Immature natural killer cell (primary cell): ENCODE measurements around the gene PRKG1. TPM values are rescaled to one million over a fixed set of nuclear protein-coding genes. Genes with fewer than 3 reads are reported as not detected.

Experiments
- DNase-seq, 3 donors: peaks; one replicate each; pipeline ENCODE4 v3.0.0; 2022; ENCODE audit warnings: mixed read lengths in 1 of 3
- H3K27ac Mint-ChIP-seq, 6 donors: one replicate each; pipeline ENCODE4 v1.8.0; 2020; ENCODE audit warnings: mixed read lengths in 6 of 6, mild to moderate bottlenecking in 5 of 6, inconsistent platforms in 4 of 6, moderate library complexity in 3 of 6
- H3K27me3 Mint-ChIP-seq, 3 donors: one replicate each; pipeline ENCODE4 v1.8.0; 2020 to 2021; ENCODE audit warnings: low read depth in 3 of 3, mild to moderate bottlenecking in 3 of 3, mixed read lengths in 3 of 3, moderate library complexity in 3 of 3, inconsistent platforms in 1 of 3
- H3K36me3 Mint-ChIP-seq, 3 donors: one replicate each; pipeline ENCODE4 v1.8.0; 2020; ENCODE audit warnings: mixed read lengths in 3 of 3, inconsistent platforms in 2 of 3, mild to moderate bottlenecking in 2 of 3
- H3K4me1 Mint-ChIP-seq, 2 donors: one replicate each; pipeline ENCODE4 v1.8.0; 2020; ENCODE audit warnings: inconsistent platforms in 2 of 2, mild to moderate bottlenecking in 2 of 2, mixed read lengths in 2 of 2, moderate library complexity in 1 of 2
- H3K4me3 Mint-ChIP-seq, 5 donors: one replicate each; pipeline ENCODE4 v1.8.0; 2020; ENCODE audit warnings: mild to moderate bottlenecking in 5 of 5, mixed read lengths in 5 of 5, inconsistent platforms in 3 of 5, moderate library complexity in 3 of 5
- H3K9me3 Mint-ChIP-seq, 6 donors: one replicate each; pipeline ENCODE4 v1.8.0; 2020; ENCODE audit warnings: mild to moderate bottlenecking in 6 of 6, mixed read lengths in 6 of 6, inconsistent platforms in 4 of 6, moderate library complexity in 3 of 6
- polyA plus RNA-seq, 3 donors: library from polyadenylated mRNA; unstranded; fragments of 300-500 nt; fragmentation: Illumina TruSeq; gene quantifications; one replicate each; pipeline ENCODE4 v1.2.3, GENCODE V29; 2021

Gene PRKG1
- polyA plus RNA-seq, 3 donors from 2014 or later = 0.46 TPM; not detected in 2

DNA sequence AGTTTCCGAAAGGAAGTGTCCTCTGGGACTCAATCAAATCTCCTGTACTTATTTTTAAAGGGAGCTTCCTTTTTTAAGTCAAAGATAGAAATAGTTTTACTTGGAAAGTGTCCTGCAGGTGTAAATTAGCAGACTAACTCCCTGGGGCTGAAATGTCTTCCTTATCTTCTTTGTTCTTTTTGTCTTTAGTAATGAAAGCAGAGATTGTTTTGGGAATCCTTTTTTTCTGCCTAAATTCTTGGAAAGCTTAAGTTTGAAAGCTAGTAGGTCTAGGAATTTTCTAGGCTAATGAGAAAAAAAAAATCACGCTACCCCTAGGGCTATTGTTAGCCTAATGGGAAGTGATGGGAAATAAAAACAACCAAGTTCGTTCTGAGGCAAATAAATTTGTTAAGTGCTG is 764.2 kb downstream of the PRKG1 start:
- H3K9me3 Mint-ChIP-seq = peaks cover 0 to 10% (median 2%) of the 10 kb centered on the region in 6 donors

DNA sequence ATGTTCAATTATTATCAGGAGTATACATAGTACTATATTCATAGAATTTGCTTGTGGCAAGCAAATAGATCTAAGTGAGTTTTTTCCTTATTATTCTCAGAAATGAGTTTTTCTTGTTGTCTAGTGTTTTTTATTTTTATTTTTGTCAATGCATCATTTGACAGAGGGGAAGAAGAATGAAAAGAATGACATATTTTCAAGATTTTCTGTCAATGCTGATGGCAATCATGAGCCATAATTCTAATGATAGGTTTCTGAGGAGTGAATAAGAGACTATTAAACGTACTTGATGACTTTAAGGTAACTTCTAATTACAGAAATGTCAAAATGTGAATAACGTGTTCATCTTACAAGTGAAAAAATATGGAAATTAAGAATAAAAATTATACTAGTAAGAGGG is 769.7 kb downstream of the PRKG1 start:
- H3K9me3 Mint-ChIP-seq = peaks cover 0 to 6% (median 1%) of the 10 kb centered on the region in 6 donors
- no peak overlapping the region for H3K27ac Mint-ChIP-seq
- H3K4me3 Mint-ChIP-seq = no peak overlapping the region
- DNase-seq = no peak
- H3K4me1 Mint-ChIP-seq = peaks cover 0 to 6% of the 10 kb centered on the region in 2 donors
- peaks cover 0 to 1% (median 0%) of the 10 kb centered on the region in 3 donors for H3K27me3 Mint-ChIP-seq
- H3K36me3 Mint-ChIP-seq = no peaks in the 10 kb centered on the region

More for the DNA sequence above, 764.2 kb downstream of the PRKG1 start:
- no peaks in the 10 kb centered on the region for H3K36me3 Mint-ChIP-seq
- H3K27ac Mint-ChIP-seq = no peak overlapping the region
- no peak overlapping the region for H3K4me3 Mint-ChIP-seq
- peaks cover 0 to 3% (median 2%) of the 10 kb centered on the region in 3 donors for H3K27me3 Mint-ChIP-seq
- H3K4me1 Mint-ChIP-seq = no peaks in the 10 kb centered on the region
- DNase-seq = no peak

GRCh38 chr10:51846856-51847506 is 772.7 kb downstream of the PRKG1 start:
- no peaks in the 10 kb centered on the region for H3K36me3 Mint-ChIP-seq
- no peak overlapping the region for H3K27ac Mint-ChIP-seq
- no peak for DNase-seq
- peaks cover 0 to 6% (median 1%) of the 10 kb centered on the region in 6 donors for H3K9me3 Mint-ChIP-seq
- no peaks in the 10 kb centered on the region for H3K27me3 Mint-ChIP-seq
- H3K4me1 Mint-ChIP-seq = peaks cover 0 to 6% of the 10 kb centered on the region in 2 donors
- H3K4me3 Mint-ChIP-seq = no peak overlapping the region

GRCh38 chr10:51852297-51852696 is 778.0 kb downstream of the PRKG1 start:
- Mint-ChIP-seq H3K4me1 (peaks cover 0 to under 1% of the 10 kb centered on the region in 2 donors), H3K27ac (no peak overlapping the region), H3K9me3 (peaks cover 0 to 2% (median 0%) of the 10 kb centered on the region in 6 donors), H3K27me3 (peaks cover 0 to 3% (median 0%) of the 10 kb centered on the region in 3 donors), H3K36me3 (no peaks in the 10 kb centered on the region), H3K4me3 (no peak overlapping the region)
- no peak for DNase-seq

DNA sequence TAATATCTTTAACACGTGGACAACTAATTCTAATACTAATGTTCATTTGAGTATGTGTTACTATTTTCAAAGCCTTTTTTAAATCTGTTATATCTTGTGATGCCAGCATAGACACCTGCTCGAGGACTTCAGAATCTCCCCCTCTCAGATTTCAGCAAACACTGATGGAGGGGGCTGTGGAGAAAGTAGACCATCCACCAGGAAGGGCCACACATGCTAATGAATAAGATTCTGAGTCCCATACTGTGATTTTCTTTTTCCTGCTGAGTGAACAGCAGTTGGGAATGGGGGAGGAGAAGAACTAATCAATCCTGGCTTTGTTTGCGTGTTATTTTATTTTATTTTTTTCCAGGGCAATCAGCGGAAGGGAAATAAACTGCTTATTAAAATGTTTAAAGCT is 783.0 kb downstream of the PRKG1 start:
- no peaks in the 10 kb centered on the region for H3K4me1 Mint-ChIP-seq

DNA sequence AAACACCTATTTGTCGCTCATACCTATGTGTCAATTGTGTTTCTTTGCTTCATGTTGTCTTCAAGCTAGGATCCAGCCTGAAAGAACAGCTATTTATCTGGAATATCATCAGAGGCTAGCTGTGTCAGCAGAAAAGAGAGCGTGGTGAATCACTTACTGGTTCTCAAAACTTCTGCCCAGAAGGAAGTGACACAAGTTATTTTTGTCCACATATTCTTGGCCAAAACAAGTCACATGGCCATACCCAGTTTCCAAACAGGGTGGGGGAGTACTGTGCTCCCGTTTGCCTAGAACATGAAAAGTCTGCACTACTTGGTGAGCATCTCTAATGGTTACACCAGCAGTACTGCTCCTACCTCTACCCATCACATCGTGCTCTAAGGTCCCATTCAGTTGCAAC is 786.0 kb downstream of the PRKG1 start:
- Mint-ChIP-seq H3K27me3 (peaks cover 0 to 3% (median 3%) of the 10 kb centered on the region in 3 donors), H3K36me3 (no peaks in the 10 kb centered on the region), H3K27ac (no peak overlapping the region), H3K9me3 (peaks cover 0 to 3% (median 0%) of the 10 kb centered on the region in 6 donors), H3K4me3 (no peak overlapping the region), H3K4me1 (no peaks in the 10 kb centered on the region)
- DNase-seq = no peak

More for the DNA sequence above, 783.0 kb downstream of the PRKG1 start:
- peaks cover 0 to 3% (median 0%) of the 10 kb centered on the region in 6 donors for H3K9me3 Mint-ChIP-seq
- H3K4me3 Mint-ChIP-seq = no peak overlapping the region
- no peak overlapping the region for H3K27ac Mint-ChIP-seq
- no peaks in the 10 kb centered on the region for H3K36me3 Mint-ChIP-seq
- peaks cover 0 to 3% (median 0%) of the 10 kb centered on the region in 3 donors for H3K27me3 Mint-ChIP-seq
- DNase-seq = no peak

DNA sequence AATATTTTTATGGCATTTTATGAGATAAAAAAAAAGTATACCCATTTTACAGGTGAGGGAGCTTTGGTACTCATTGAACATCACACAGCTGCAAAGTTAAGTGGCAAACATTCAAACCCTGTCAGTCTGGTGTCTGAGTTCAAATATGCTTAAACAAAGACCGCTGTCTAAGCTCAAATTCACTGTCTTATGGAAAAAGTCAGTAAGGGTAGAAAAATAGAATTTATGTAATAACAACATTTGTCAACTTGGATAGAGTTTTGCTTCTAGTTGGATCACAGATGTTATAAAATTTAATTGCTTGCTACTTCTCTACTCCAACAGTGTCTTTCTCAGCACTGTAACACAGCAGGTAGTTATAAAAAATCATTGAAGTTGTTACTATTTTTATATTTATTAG is 786.8 kb downstream of the PRKG1 start:
- DNase-seq = no peak
- Mint-ChIP-seq H3K4me1 (no peaks in the 10 kb centered on the region), H3K4me3 (no peak overlapping the region), H3K9me3 (peaks cover 0 to 3% (median 0%) of the 10 kb centered on the region in 6 donors), H3K36me3 (no peaks in the 10 kb centered on the region), H3K27me3 (peaks cover 0 to 3% (median 3%) of the 10 kb centered on the region in 3 donors), H3K27ac (no peak overlapping the region)

DNA sequence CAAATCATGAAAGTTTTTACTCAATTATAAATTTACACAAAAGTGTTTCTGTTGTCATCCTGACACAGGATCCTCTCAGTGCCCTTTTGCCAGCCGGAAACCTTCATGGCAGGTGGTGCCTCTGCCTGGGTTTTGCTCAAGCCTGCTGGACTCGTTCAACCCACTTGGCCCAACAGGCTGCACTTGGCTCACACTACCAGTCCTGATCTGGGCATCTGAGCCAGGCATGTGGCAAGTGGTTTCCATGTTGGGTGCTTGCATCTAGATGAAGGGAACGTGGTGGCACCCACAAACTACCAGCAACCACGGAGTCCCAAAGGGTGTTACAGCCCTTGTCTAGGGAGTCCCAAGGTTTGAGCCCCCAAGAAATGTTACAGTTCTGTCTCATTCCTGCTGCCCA is 787.4 kb downstream of the PRKG1 start:
- DNase-seq = no peak
- no peaks in the 10 kb centered on the region for H3K4me1 Mint-ChIP-seq
- no peak overlapping the region for H3K27ac Mint-ChIP-seq
- no peaks in the 10 kb centered on the region for H3K36me3 Mint-ChIP-seq
- peaks cover 0 to 3% (median 0%) of the 10 kb centered on the region in 3 donors for H3K27me3 Mint-ChIP-seq
- H3K9me3 Mint-ChIP-seq = peaks cover 0 to 3% (median 0%) of the 10 kb centered on the region in 6 donors
- no peak overlapping the region for H3K4me3 Mint-ChIP-seq

DNA sequence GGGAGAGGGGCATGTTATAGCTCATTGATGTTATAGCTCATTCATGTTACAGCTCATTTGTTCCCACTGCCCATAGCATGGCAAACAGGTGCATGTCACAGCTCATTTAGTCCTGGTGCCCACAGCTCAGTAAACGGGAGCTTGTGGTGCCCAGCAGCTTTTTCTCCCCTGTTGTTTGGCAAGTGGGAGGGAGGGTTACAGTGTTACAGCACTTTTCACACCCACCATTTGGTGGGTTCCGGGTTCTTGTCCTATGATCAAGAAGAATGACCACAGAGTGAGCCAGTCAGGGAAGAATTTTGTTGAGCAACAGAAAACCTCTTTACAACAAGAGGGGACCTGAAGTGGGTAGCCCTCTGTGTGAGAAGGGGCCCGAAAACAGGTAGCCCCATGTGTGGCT is 787.9 kb downstream of the PRKG1 start:
- no peak overlapping the region for H3K4me3 Mint-ChIP-seq
- no peaks in the 10 kb centered on the region for H3K4me1 Mint-ChIP-seq
- peaks cover 0 to 3% (median 0%) of the 10 kb centered on the region in 6 donors for H3K9me3 Mint-ChIP-seq
- no peaks in the 10 kb centered on the region for H3K36me3 Mint-ChIP-seq
- peak overlapping the region in 1 of 6 donors; percentile 16 for H3K27ac Mint-ChIP-seq
- peak in 1 of 3 donors; percentile 33 for DNase-seq
- peaks cover 0 to 3% (median 0%) of the 10 kb centered on the region in 3 donors for H3K27me3 Mint-ChIP-seq

DNA sequence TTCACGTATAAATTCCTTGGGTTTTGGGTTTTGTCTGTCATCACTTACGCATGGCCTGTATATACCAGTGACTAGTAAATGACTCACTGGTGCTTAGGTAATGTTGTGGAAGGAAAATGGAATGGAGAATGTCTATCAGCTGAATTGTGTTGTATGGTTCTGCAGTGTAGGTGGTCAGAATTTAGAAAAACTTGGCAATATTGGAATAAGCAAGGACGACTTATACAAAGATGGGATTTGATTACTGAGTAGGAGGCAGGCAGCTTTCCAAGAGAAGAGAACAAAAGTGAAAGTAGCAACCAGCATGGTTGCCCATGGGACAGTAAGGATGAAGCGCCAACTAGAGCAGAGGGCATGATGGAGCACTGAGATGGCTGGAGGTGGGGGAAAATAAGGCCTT is 793.7 kb downstream of the PRKG1 start:
- H3K4me3 Mint-ChIP-seq = no peak overlapping the region
- no peak overlapping the region for H3K27ac Mint-ChIP-seq

DNA sequence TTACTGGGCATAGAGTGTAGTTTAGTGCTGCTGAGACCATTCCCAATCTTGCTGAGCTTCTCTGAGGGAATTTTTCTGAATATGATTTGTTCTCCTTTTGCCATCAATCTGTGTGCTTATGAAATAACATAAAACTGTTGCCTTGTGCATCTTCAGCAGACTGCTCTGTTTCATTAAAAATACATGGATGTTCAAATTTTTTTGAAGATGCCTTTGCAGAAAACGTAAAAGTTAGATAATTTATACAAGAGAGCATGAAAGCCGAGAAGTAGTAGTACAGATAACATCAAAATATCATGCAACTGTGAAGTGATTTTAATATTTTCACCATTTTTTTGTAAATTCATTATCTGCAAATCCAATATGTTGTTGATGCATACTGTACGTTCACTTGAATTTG is 799.8 kb downstream of the PRKG1 start:
- no peak overlapping the region for H3K4me3 Mint-ChIP-seq
- peaks cover 7 to 9% of the 10 kb centered on the region in 2 donors for H3K4me1 Mint-ChIP-seq
- no peaks in the 10 kb centered on the region for H3K27me3 Mint-ChIP-seq
- H3K27ac Mint-ChIP-seq = no peak overlapping the region
- H3K36me3 Mint-ChIP-seq = no peaks in the 10 kb centered on the region
- DNase-seq = no peak
- H3K9me3 Mint-ChIP-seq = peaks cover 0 to 2% (median 0%) of the 10 kb centered on the region in 6 donors

More for the DNA sequence above, 793.7 kb downstream of the PRKG1 start:
- H3K9me3 Mint-ChIP-seq = peaks cover 0 to 2% (median 0%) of the 10 kb centered on the region in 6 donors
- H3K36me3 Mint-ChIP-seq = no peaks in the 10 kb centered on the region
- no peaks in the 10 kb centered on the region for H3K4me1 Mint-ChIP-seq
- H3K27me3 Mint-ChIP-seq = peaks cover 0 to 3% (median 1%) of the 10 kb centered on the region in 3 donors
- no peak for DNase-seq

DNA sequence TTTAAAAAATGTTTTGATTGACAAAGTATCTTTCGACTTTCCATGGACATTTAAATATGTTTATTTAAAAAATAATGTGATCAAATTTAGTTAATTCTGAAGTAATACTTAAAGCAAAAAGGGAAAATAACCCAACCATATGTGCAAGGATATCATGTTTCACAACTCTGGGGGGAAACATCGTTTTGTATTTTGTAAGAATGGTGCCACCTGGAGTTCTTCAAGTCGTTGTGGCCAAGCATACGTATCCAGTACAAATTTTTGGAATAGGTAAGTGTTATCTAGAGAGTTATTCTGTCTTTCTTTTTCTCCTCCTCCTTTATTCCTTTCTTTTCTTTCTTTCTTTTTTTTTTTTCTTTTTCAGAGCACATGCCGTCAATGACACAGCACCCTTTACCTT is 801.3 kb downstream of the PRKG1 start:
- Mint-ChIP-seq H3K27ac (no peak overlapping the region), H3K27me3 (no peaks in the 10 kb centered on the region), H3K36me3 (no peaks in the 10 kb centered on the region), H3K9me3 (no peaks in the 10 kb centered on the region), H3K4me1 (peaks cover 11 to 14% of the 10 kb centered on the region in 2 donors), H3K4me3 (no peak overlapping the region)
- no peak for DNase-seq

GRCh38 chr10:51876503-51876902 is 802.2 kb downstream of the PRKG1 start:
- Mint-ChIP-seq H3K27me3 (no peaks in the 10 kb centered on the region), H3K36me3 (no peaks in the 10 kb centered on the region), H3K9me3 (no peaks in the 10 kb centered on the region), H3K4me3 (no peak overlapping the region), H3K27ac (no peak overlapping the region), H3K4me1 (peaks cover 11 to 14% of the 10 kb centered on the region in 2 donors)
- DNase-seq = no peak

DNA sequence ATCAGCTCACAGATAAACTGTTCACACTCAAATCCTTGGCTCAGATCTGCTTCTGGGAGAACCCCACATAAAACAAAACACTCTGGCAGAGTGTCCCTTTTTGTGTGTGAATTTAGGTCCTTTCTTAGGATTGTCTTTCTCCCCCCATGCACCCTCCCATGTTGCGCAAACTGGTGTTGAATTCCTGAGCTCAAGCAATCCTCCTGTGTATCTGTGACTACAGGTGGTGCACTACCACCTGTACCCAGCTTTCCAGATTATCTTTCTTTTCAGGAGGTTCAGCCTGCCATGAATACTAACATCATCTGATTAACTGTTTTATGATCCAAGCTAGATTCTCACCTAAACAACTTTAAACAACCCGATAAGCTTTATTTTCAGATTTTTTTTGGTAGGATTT is 802.7 kb downstream of the PRKG1 start:
- no peak overlapping the region for H3K4me3 Mint-ChIP-seq
- no peaks in the 10 kb centered on the region for H3K27me3 Mint-ChIP-seq
- no peak for DNase-seq
- H3K9me3 Mint-ChIP-seq = no peaks in the 10 kb centered on the region
- H3K36me3 Mint-ChIP-seq = no peaks in the 10 kb centered on the region
- H3K27ac Mint-ChIP-seq = no peak overlapping the region
- H3K4me1 Mint-ChIP-seq = peaks cover 11 to 14% of the 10 kb centered on the region in 2 donors

- DNase-seq = no peak
- H3K4me3 Mint-ChIP-seq = no peak overlapping the region
- no peak overlapping the region for H3K27ac Mint-ChIP-seq
- H3K36me3 Mint-ChIP-seq = no peaks in the 10 kb centered on the region
- peaks cover 11 to 14% of the 10 kb centered on the region in 2 donors for H3K4me1 Mint-ChIP-seq
- no peaks in the 10 kb centered on the region for H3K9me3 Mint-ChIP-seq
- no peaks in the 10 kb centered on the region for H3K27me3 Mint-ChIP-seq
Measured at GRCh38 chr10:51877636-51878035, 803.3 kb downstream of the PRKG1 start.
